ENCODE data around the gene GGPS1.
"Not testable (repeated sequence)": the region's sequence is repeated elsewhere in the genome, so short reads cannot be mapped to it uniquely, and the experiment has no call there.

Gene GGPS1

DNA sequence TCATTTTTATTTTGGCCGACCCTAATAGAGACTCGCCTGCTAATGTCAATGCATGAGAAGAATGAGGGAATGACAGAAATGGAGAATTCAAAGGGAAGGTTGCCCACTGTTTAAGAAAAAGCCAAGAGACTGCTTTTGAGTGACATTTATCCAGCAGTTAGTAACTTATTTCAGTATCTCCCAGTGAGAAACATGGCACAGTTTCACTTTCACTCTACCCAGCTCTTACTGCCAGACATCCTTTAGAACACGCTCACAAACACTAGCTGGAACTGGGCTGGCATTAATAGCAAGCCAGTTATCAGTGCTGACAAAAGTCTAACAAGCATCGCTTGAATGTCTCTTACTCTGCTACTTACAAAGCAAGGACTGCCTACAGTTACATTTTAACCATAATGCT lies 8.5 kb downstream of the GGPS1 start:
- peaks cover 10% of the 10 kb centered on the region for H3K4me1 Mint-ChIP-seq (ENCODE audit: low read depth)
- intact Hi-C loops (cut with micrococcal nuclease), result no loop called here
- H3K4me3 Mint-ChIP-seq, result peak overlapping the region; percentile 17
- H3K27me3 Mint-ChIP-seq, result no peaks in the 10 kb centered on the region
- no peaks in the 10 kb centered on the region for H3K9me3 Mint-ChIP-seq
- peak overlapping the region; percentile 34 for H3K27ac Mint-ChIP-seq
- H3K36me3 Mint-ChIP-seq (ENCODE audit: low read depth), result peaks cover 54% of the 10 kb centered on the region

DNA sequence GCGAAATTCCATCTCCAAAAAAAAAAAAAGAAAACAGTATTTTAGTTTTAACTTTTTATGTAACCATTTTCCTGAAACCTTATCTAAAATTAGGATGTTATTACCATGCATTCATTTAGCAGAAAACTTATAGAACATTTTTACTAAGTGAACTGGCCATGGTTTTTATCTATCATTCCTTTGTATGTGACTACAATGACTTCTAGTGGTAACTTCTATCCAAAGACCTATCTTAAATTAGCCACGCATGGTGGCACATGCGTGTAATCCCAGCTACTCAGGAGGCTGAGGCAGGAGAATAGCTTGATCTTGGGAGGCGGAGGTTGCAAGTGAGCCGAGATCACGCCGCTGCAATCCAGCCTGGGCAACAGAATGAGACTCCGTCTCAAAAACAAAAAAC lies 11.4 kb downstream of the GGPS1 start:
- Mint-ChIP-seq H3K27me3 (no peaks in the 10 kb centered on the region), H3K4me1 (ENCODE audit: low read depth) (peaks cover 5% of the 10 kb centered on the region), H3K4me3 (no peak overlapping the region), H3K27ac (no peak overlapping the region), H3K36me3 (ENCODE audit: low read depth) (peaks cover 77% of the 10 kb centered on the region), H3K9me3 (no peaks in the 10 kb centered on the region)
- intact Hi-C loops (cut with micrococcal nuclease), result no loop called here

DNA sequence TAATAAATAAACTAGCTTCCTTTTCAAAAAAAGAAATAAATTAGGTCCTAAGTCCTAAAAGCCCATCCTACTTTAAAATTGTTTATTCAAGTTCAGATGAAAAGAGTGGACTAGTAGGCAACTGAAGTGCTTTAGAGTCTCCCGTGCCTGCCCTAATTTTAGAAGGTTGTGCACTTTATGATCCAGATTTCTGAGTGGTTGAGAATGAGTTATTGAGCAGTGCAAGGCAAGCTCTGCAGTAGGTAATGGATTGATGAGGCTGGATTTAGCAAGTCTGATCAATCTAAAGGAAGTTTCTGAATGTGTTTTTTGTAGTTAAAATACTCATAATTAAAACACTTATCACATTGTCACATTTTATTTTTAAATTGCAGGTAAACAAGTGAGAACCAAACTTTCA lies 13.0 kb downstream of the GGPS1 start:
- intact Hi-C loops (cut with micrococcal nuclease), result no loop called here
- H3K36me3 Mint-ChIP-seq (ENCODE audit: low read depth), result peaks cover 80% of the 10 kb centered on the region
- no peak overlapping the region for H3K4me3 Mint-ChIP-seq
- H3K27me3 Mint-ChIP-seq, result no peaks in the 10 kb centered on the region
- H3K9me3 Mint-ChIP-seq, result no peaks in the 10 kb centered on the region
- H3K4me1 Mint-ChIP-seq (ENCODE audit: low read depth), result no peaks in the 10 kb centered on the region
- H3K27ac Mint-ChIP-seq, result no peak overlapping the region

DNA sequence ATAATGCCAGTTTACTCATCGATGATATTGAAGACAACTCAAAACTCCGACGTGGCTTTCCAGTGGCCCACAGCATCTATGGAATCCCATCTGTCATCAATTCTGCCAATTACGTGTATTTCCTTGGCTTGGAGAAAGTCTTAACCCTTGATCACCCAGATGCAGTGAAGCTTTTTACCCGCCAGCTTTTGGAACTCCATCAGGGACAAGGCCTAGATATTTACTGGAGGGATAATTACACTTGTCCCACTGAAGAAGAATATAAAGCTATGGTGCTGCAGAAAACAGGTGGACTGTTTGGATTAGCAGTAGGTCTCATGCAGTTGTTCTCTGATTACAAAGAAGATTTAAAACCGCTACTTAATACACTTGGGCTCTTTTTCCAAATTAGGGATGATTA lies 13.7 kb downstream of the GGPS1 start:
- Mint-ChIP-seq H3K27ac (no peak overlapping the region), H3K4me1 (ENCODE audit: low read depth) (no peaks in the 10 kb centered on the region), H3K9me3 (no peaks in the 10 kb centered on the region), H3K4me3 (no peak overlapping the region), H3K36me3 (ENCODE audit: low read depth) (peaks cover 80% of the 10 kb centered on the region), H3K27me3 (no peaks in the 10 kb centered on the region)
- intact Hi-C loops (cut with micrococcal nuclease), result no loop called here

DNA sequence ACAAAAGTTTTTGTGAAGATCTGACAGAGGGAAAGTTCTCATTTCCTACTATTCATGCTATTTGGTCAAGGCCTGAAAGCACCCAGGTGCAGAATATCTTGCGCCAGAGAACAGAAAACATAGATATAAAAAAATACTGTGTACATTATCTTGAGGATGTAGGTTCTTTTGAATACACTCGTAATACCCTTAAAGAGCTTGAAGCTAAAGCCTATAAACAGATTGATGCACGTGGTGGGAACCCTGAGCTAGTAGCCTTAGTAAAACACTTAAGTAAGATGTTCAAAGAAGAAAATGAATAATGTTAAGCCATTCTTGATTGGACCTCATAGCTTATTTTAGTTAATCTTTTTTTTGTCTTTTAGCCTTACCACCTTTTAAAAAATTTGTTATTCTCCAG lies 14.1 kb downstream of the GGPS1 start:
- Mint-ChIP-seq H3K4me3 (no peak overlapping the region), H3K36me3 (ENCODE audit: low read depth) (peaks cover 79% of the 10 kb centered on the region), H3K4me1 (ENCODE audit: low read depth) (no peaks in the 10 kb centered on the region), H3K27ac (no peak overlapping the region), H3K9me3 (no peaks in the 10 kb centered on the region), H3K27me3 (no peaks in the 10 kb centered on the region)
- intact Hi-C loops (cut with micrococcal nuclease), result no loop called here

DNA sequence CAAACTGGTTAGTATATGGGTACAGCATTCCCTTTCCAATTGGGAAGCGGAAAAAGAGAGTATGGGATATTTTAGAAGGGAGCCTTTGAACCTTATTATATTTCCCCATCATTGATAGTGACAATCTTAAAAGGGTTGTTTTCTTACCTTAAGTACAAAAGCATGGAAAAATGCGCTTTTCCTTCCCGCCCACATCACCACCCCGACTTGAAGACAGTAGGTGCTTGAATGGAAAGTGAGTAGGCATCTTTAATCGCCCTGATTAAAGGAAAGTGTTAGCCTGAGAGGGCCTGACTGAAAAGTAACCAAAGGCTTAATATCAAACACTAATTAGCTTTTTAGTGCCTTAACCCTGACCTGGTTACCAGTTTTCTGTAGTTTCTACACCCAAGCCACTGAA lies 15.4 kb downstream of the GGPS1 start:
- intact Hi-C loops (cut with micrococcal nuclease), result no loop called here
- H3K4me1 Mint-ChIP-seq (ENCODE audit: low read depth), result no peaks in the 10 kb centered on the region
- no peak overlapping the region for H3K27ac Mint-ChIP-seq
- H3K36me3 Mint-ChIP-seq (ENCODE audit: low read depth), result peaks cover 74% of the 10 kb centered on the region
- no peaks in the 10 kb centered on the region for H3K27me3 Mint-ChIP-seq
- no peak overlapping the region for H3K4me3 Mint-ChIP-seq
- H3K9me3 Mint-ChIP-seq, result no peaks in the 10 kb centered on the region

DNA sequence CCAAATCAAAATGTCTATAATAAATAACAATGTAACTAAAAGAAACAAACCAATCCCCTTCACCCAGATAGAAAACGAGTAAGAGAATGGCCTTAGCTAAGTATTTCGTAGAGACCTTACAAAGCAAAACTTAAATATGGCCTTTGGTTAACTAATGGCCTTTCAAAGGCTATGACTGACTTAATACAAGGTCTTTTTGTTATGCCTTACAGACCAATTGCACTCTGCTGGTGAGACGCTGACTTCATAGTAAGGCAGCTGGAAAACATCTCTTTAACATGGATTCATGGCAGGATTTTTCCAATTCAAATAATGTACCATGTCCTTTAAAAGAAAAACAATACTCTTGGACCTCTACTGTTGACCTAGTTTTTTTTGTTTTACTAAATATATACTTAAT lies 23.1 kb downstream of the GGPS1 start:
- intact Hi-C loops (cut with micrococcal nuclease), result no loop called here
- Mint-ChIP-seq H3K36me3 (ENCODE audit: low read depth) (peaks cover 18% of the 10 kb centered on the region), H3K9me3 (no peaks in the 10 kb centered on the region), H3K4me1 (ENCODE audit: low read depth) (no peaks in the 10 kb centered on the region), H3K4me3 (no peak overlapping the region), H3K27ac (no peak overlapping the region), H3K27me3 (no peaks in the 10 kb centered on the region)

DNA sequence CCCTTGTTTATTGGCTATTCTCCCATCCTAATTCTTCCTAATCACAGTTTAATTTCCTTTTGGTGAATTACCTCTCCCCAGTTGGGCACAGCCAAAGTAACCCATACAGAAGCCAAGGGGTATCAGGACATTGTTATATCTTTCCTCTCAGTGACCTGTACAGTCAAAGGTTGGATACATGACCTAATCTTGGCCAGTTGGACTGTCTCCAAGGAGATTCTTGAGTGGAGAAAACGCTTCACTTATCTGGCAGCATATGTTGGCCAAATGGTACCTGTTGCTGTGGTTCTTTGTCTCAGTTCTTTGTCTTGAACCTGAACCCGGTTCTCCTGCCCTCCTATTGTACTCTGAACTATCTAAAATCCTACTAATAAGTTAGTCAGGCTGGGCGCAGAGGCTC lies 23.5 kb downstream of the GGPS1 start:
- Mint-ChIP-seq H3K27me3 (no peaks in the 10 kb centered on the region), H3K27ac (no peak overlapping the region), H3K36me3 (ENCODE audit: low read depth) (peaks cover 13% of the 10 kb centered on the region), H3K9me3 (no peaks in the 10 kb centered on the region), H3K4me3 (no peak overlapping the region), H3K4me1 (ENCODE audit: low read depth) (no peaks in the 10 kb centered on the region)
- intact Hi-C loops (cut with micrococcal nuclease), result no loop called here

DNA sequence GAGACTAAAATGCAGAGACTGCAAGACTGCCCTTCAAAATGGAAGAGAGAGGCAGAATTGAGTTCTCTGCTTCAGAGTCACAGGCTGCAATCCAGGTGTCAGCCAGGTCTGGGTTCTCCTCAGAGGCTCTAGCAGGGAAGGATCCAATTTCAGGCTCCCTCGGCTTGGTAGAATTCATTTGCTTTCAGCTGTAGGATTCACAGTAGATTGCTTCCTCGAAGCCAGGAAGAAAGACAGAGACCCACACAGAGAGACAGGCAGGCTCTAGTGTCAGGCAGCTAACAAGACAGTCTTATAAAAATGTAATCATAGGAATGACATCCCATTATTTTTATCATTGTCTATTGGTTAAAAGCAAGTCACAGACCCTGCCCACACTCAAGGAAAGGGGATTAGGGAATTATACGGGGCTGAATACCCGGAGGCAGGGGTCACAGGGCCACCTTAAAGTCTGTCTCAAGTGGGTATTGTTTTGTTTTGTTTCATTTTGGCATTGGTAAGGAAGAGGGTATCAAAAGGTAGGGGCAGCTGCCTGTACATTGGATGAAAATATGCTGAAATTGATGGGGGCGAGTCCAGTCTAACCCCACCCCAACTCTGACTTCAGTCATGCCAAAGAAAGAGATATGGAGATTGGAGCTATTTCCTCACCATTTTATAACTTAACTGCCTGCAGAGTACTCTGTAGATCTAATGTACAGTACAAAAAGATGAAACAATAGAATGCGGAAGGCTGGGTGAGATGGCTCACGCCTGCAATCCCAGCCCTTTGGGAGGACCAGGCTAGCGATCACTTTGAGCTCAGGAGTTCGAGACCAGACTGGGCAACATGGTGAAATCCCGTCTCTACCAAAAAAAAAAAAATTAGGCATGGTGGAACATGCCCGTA lies 29.4 kb downstream of the GGPS1 start:
- H3K4me3 Mint-ChIP-seq, result no peak overlapping the region
- intact Hi-C loops (cut with micrococcal nuclease), result no loop called here
- no peak overlapping the region for H3K27ac Mint-ChIP-seq
- H3K4me1 Mint-ChIP-seq (ENCODE audit: low read depth), result peaks cover 6% of the 10 kb centered on the region
- no peaks in the 10 kb centered on the region for H3K36me3 Mint-ChIP-seq (ENCODE audit: low read depth)
- H3K27me3 Mint-ChIP-seq, result no peaks in the 10 kb centered on the region
- H3K9me3 Mint-ChIP-seq, result no peaks in the 10 kb centered on the region

DNA sequence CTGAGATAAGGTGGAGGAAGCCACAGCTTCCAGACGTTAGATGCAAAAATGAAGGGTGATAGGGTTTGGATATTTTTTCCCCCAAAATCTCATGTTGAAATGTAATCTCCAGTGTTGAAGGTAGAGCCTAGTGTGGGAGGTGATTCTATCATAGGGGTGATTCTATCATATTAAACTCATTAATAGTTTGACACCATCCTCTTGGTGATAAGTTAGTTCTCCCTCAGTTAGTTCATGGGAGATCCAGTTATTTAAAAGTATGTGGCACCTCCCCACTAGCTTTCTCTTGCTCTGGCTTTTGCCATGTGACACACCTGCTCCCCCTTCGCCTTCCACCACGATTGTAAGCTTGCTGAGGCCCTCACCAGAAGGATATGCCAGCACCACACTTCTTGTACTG lies 30.5 kb downstream of the GGPS1 start:
- peaks cover 6% of the 10 kb centered on the region for H3K4me1 Mint-ChIP-seq (ENCODE audit: low read depth)
- no peaks in the 10 kb centered on the region for H3K36me3 Mint-ChIP-seq (ENCODE audit: low read depth)
- H3K9me3 Mint-ChIP-seq, result no peaks in the 10 kb centered on the region
- intact Hi-C loops (cut with micrococcal nuclease), result no loop called here
- no peak overlapping the region for H3K4me3 Mint-ChIP-seq
- H3K27me3 Mint-ChIP-seq, result no peaks in the 10 kb centered on the region
- no peak overlapping the region for H3K27ac Mint-ChIP-seq

DNA sequence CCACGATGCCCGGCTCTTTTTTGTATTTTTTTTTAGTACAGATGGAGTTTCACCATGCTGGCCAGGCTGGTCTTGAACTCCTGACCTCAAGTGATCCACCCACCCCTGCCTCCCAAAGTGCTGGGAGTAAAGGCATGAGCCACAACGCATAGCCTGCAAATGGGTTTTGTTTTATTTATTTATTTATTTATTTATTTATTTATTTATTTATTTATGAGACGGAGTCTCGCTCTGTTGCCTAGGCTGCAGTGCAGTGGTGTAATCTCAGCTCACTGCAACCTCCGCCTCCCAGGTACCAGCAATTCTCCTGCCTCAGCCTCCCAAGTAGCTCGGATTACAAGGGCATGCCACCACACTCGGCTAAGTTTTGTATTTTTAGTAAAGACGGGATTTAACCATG lies 35.8 kb downstream of the GGPS1 start:
- H3K27me3 Mint-ChIP-seq; H3K4me3 Mint-ChIP-seq; intact Hi-C loops (cut with micrococcal nuclease); H3K9me3 Mint-ChIP-seq; H3K27ac Mint-ChIP-seq; H3K36me3 Mint-ChIP-seq (ENCODE audit: low read depth): not testable (repeated sequence)
- peaks cover 21% of the 10 kb centered on the region for H3K4me1 Mint-ChIP-seq (ENCODE audit: low read depth)

DNA sequence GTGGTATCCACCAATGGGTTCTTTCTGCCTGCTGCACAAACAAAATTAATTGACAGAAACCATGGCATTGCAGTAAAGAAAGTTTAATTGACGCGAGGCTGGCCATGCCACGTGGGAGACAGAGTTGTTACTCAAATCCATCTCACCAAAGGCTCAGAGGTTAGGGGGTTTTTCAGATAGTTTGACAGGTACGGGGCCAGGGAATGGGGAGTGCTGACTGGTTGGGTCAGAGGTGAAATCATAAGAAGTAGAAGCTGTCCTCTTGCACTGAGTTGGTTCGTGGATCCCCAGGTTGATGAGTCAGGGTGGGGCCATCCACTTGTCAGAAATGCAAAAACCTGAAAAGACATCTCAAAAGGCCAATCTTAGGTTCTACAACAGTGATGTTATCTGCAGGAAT lies 37.9 kb downstream of the GGPS1 start:
- intact Hi-C loops (cut with micrococcal nuclease), result no loop called here
- peaks cover 19% of the 10 kb centered on the region for H3K36me3 Mint-ChIP-seq (ENCODE audit: low read depth)
- H3K4me3 Mint-ChIP-seq, result no peak overlapping the region

DNA sequence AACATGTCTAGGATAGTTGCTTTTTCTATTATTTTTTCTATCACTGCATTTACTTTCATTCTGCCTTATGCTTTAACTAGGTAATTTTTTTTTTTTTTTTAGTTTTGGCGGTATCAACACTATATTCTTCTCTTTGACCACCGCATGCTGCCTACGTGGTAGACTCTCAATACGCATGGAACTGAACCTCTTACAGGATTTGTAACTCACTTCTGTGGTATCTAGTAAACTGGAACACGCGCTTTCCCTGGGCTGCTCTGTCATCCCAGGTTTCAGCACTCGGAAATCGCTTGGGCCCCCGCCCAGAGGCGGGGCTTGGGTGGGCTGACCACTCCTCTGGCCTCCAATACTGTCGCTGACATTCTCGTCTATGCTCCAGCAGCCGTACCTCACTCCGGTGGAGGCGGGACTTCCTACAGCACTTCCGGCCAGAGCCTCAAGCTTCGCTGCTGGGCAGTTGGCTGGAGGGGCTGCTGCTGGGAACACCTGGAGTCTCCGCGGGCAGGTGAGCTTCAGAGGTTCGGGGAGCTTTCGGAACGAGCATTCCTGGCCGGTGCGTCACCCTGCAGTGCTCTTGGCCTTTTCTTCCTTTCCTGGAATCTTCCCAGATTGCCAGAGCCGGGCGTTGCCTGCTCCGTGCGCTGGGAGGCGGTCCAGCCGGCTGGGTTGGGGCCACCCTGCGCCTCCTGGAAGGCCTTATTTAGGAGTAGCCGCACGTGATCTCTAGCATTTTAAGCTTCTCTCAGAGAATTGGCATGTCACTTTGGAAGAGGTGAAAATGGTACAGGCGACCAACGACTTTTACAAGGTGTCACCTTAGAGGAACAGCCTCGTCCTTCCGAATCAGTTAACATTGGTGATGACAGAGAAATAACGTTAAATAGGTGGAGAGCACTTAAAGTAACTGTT lies 38.9 kb downstream of the GGPS1 start, which contains the start of gene TBCE:
Gene TBCE, plus strand, starts transcription at position 428 of the 909 bp plus-strand sequence. CDS start 12,623 bp downstream, outside the sequence.
- Mint-ChIP-seq H3K4me3 (peak within 1 kb of the TSS; percentile 93), H3K27ac (peak within 1 kb of the TSS; percentile 91), H3K36me3 (ENCODE audit: low read depth) (peaks cover 23% of the 10 kb centered on the region), H3K9me3 (no peaks in the 10 kb centered on the region), H3K27me3 (no peaks in the 10 kb centered on the region), H3K4me1 (ENCODE audit: low read depth) (peaks cover 25% of the 10 kb centered on the region)
- intact Hi-C loops (cut with micrococcal nuclease), result no loop called here

More for the DNA sequence above, 37.9 kb downstream of the GGPS1 start:
- peaks cover 26% of the 10 kb centered on the region for H3K4me1 Mint-ChIP-seq (ENCODE audit: low read depth)
- H3K27me3 Mint-ChIP-seq, result no peaks in the 10 kb centered on the region
- no peaks in the 10 kb centered on the region for H3K9me3 Mint-ChIP-seq
- peak overlapping the region; percentile 13 for H3K27ac Mint-ChIP-seq

DNA sequence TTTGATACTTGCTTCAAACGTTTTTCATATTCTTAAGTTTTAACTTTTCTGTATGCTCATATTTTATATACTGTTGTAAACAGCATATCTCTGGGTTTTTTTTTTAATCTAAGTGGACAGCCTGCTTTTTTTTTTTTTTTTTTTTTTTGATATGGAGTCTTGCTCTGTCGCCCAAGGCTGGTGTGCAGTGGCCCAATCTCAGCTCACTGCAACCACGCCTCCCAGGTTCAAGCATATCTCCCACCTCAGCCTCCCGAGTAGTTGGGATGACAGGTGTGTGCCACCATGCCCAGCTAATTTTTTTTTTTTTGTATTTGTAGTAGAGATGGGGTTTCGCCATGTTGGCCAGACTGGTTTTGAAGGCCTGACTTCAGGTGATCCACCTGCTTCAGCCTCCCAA lies 40.1 kb downstream of the GGPS1 start:
- Mint-ChIP-seq H3K4me1 (ENCODE audit: low read depth) (peaks cover 25% of the 10 kb centered on the region), H3K27me3 (no peaks in the 10 kb centered on the region), H3K27ac (no peak overlapping the region), H3K4me3 (no peak overlapping the region), H3K9me3 (no peaks in the 10 kb centered on the region), H3K36me3 (ENCODE audit: low read depth) (peaks cover 27% of the 10 kb centered on the region)
- intact Hi-C loops (cut with micrococcal nuclease), result no loop called here

Data from dendritic cell treated with granulocyte-macrophage colony-stimulating factor and Interleukin-4, amounts not matched to agents 40 ng/mL and 50 ng/mL, for 4 days (primary cell).